Dermis blood vessel endothelial cell (primary cell): ENCODE results near the gene PNP. TPM values are rescaled to one million over a fixed set of nuclear protein-coding genes. Genes with fewer than 3 reads are reported as not detected.

Experiments used
- DNase-seq: peaks from one replicate; pipeline ENCODE4 v3.0.0; 2010
- total RNA-seq: library from RNA; depleted of rRNA; stranded (reverse); fragments of >200 nt; gene quantifications from 2 replicates; pipeline ENCODE4 v1.2.3, GENCODE V29; 2014

PNP gene
- total RNA-seq, 1 donor from 2014 or later, result 230 TPM

DNA sequence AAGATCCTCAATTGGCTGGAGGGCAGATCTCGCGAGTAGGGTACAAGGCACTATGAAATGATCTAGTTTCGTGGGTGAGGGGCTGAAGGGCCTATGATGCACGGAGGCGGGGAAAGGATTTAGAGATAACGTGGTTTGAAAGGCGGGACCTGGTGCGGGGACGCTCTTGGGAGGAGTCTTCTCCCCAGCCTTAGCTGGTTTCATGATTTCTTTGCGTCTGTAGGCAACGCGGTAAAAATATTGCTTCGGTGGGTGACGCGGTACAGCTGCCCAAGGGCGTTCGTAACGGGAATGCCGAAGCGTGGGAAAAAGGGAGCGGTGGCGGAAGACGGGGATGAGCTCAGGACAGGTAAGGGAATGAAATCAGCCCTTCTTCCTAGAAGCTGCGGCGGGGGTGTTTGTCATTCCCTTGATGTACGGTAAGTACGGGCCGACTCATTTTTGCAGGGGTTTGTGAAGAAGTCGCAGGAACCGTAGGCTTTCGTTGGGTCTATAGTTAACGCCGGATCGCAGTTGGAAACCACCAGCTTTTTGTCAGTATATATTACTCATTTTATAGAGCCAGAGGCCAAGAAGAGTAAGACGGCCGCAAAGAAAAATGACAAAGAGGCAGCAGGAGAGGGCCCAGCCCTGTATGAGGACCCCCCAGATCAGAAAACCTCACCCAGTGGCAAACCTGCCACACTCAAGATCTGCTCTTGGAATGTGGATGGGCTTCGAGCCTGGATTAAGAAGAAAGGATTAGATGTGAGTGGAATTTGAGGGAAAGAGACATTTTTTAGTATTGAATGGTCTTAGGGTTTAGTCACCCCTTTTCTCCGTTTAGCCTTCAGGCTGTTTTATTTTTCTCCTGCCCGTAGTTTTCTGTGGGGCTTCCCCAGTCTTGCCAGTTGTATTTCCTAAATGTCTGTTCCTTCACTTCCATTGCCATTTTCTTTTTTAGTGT, 13.6 kb upstream of the PNP start:
- peak; percentile 92 for DNase-seq

DNA sequence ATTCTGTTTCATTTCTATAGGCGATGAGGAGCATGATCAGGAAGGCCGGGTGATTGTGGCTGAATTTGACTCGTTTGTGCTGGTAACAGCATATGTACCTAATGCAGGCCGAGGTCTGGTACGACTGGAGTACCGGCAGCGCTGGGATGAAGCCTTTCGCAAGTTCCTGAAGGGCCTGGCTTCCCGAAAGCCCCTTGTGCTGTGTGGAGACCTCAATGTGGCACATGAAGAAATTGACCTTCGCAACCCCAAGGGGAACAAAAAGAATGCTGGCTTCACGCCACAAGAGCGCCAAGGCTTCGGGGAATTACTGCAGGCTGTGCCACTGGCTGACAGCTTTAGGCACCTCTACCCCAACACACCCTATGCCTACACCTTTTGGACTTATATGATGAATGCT, 12.2 kb upstream of the PNP start:
- DNase-seq, result no peak

- no peak for DNase-seq
Measured at GRCh38 chr14:20458031-20458789, 11.0 kb upstream of the PNP start.

DNA sequence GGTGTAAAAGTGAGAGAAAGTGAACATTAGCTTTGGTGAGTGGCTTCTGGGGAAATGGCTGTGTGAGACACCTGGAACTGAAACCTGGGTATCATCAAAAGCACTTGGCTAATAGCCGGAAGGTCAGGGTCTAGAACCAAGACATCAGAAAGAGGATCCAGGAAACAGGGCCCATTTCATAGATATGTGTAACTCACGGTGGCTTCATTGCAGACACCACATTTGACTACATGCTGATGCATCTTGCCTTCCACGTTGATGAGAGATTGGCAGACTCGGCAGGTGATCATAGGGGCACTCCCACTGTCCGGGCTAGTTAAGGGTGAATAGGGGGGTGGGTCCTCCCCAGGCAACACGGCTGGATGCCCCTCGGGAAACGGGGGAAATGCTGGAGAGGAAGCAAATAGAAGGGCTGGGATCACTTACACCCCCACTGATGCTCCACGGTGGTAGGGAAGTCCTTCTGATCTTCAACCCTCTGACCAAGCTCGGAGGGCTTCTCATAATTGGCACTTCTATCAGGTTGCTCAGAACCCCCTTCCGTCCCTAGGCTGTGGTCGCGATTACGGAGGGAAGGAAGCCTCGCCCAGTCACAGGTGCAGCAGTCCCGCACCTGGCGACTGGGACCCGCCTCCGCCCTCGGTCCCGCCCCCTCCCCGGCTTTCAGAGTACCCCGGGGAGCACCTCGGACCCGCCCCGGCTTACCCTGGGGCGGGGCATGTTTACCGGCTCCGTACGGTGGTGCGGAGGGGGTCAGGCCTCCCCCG, 8.6 kb upstream of the PNP start:
- peak; percentile 22 for DNase-seq

DNA sequence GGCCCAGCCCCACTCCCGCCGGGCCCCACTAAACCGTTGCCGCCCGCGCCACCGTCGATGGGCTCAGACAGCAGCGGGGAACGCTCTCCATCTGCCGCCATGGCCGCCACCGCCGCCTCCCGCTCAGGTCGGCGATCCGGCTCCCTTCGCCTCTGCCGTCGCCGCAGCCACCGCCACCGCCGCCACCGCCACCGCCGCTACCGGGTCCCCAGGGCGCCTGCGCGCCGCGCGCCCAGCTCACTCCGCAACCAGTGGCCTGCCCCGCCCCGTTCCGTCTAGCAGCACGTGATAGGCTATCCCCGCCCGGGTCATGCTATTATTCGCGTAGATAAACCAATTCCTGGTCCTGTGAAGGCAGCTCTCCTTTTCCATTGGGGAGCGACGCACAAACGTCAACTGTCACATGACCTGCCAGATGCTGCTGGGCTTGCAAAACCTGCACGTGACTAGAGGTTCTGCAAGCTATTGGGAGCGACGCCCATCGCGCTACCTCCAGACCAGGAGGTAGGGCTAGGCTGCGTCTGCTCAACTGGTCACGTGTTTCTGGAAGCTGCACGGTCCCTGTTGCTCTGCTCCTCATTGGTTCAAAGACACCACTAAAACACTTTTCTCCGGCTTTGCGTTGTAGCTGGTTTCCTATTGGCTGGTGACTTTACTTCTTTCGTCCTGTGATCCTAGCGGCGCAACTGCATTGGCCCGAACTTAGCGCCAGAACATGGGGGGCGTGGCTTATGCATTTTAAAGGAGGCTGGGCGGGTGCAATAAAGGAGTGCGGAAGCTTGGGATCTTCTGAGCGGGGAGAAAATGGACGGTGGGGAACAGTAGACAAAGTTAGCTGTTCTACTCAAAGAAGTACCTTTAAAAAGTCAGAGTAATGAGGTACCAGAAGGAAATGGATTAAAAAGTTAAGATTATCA, 7.7 kb upstream of the PNP start, which contains the start of gene PIP4P1:
Gene PIP4P1, minus strand, starts transcription at position 210 of the 917 bp plus-strand sequence. Its CDS starts 109 bp downstream, at position 101.
- peak; percentile 100 for DNase-seq

- DNase-seq, result peak; percentile 25
Measured at GRCh38 chr14:20468764-20469241, 403 bp upstream of the PNP start.

- DNase-seq, result peak; percentile 87
Measured at GRCh38 chr14:20469890-20470602, 840 bp downstream of the PNP start.

GRCh38 chr14:20470603-20470901, 1.3 kb downstream of the PNP start:
- no peak for DNase-seq

- DNase-seq, result no peak
Measured at GRCh38 chr14:20472536-20473169, 3.4 kb downstream of the PNP start.

DNA sequence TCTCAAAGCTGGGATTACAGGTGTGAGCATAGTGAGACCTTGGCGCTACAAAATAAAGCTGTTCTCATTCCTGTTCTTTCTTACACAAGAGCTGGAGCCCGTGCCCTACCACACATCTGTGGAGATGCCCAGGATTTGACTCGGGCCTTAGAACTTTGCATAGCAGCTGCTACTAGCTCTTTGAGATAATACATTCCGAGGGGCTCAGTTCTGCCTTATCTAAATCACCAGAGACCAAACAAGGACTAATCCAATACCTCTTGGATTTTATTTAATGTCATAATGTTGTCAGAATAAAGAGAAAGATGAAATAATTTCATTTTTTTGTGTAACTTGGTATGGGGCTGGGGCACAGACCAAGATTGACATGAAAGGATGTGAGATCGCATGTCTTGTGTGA, 7.6 kb downstream of the PNP start:
- DNase-seq, result no peak

GRCh38 chr14:20477211-20477876, 8.1 kb downstream of the PNP start:
- peak; percentile 44 for DNase-seq

- DNase-seq, result no peak
Measured at GRCh38 chr14:20478894-20479293, 9.7 kb downstream of the PNP start.

DNA sequence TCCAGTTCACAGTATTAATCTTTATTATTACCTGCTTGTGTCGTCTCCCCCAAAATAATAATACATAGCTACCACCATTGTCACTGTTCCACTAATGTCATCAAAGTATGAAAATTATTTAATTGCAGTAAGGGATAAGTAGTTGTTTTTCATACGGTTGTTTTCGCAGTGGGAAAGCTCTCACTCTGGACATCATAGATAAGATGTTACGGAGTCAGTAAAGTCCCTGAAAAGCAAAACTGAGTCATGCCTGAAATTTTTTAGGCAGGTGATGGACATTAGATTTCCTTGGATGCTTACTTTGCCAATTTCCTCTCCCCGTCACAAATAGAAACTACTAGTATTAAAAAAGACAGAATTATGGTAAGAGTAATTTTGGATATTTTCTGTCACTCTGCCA, 13.2 kb downstream of the PNP start:
- DNase-seq, result no peak

GRCh38 chr14:20485900-20486299, 16.7 kb downstream of the PNP start:
- DNase-seq, result no peak

DNA sequence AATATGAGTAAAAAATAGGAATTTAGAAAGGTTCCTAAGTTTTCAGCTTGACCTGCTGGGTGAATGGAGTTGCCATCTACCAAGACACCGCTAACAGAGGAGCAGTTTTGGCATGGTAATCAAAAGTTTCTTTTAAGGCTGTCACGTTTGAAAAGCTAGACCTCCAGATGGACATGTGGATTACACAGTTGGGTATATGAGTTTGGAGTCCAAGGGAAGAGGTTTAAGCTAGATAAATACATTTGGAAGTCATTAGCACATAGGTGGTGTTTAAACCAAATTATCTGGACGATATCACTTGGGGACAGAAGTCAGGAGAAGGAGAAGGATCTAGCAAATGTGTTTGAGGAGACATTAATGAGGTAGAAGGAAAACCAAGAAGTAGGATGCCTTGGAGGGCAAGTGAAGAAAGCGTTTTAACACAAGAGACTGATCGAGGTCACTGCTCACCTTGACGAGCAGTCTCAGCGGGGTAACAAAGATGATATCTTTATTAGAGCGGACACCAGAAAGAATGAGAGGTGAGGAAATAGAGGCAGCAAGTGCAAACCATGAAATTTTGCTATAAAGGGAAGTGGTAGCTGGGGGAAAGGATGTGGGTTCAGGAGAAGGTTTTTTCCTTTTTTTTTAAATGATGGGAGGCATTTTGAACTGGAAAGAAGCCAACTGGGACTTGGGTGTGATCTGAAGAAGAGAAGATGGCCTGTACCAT, 17.6 kb downstream of the PNP start:
- DNase-seq, result no peak

- no peak for DNase-seq
Measured at GRCh38 chr14:20487396-20487725, 18.2 kb downstream of the PNP start.

DNA sequence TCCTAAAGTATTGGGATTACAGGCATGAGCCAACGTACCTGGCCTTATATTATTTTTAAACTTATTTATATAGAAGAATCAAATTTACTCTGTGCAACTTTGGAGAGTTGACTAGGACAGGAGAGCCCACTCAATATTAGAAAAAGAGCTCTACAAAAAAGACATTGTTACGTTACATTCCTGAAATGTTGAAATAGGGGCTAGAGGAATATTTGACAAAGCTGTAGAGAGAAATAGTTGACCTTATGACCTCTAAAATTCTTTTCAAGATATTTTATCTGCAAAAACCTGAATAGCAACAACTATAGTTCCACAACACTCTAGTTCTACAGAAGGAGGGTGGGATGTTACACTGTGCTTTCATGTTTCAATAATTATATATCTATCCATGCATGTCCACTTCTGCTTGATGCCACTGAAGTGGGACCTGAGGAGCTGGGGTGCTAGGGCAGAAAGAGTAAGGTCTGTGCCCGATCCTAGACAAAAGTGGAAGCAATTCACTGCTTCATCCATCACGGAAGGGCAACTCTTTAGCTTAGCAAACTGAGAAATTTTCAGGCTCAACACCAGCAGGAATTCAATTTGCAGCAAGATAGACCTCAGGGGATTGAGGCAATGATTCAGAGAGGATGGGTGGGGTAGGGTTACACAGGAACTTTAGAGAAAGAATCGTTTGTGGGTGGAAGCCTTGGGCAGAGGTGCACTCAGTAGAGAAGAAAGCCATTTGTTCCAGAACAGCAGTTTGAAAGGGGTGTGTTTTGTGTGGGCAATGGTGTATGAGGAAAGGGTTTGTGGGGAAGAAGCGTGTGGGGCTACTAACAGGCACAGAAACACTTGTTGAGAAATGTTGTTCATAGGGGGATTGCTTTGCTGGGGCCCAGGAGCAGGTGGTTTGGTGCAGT, 20.1 kb downstream of the PNP start:
- DNase-seq, result no peak

- DNase-seq, result no peak
Measured at GRCh38 chr14:20490563-20490962, 21.4 kb downstream of the PNP start.
